ENCODE data around the gene CD99L2.

- TF ChIP-seq POLR2A (IDR thresholded peaks at IDR 0.05; ENCODE audit: low read length) (no peak), GATA1 (IDR thresholded peaks at IDR 0.05; ENCODE audit: low read depth, low read length) (no peak)
Measured at GRCh38 chrX:150926791-150927190, 28.3 kb upstream of the CD99L2 start.
